SW 1271 (cell line): Measurements from ENCODE around the gene TMEM270.

Experiments
- DNase-seq, 2 experiments: peaks; one replicate each; lab custom pipeline; 2025; lab: John Stamatoyannopoulos, UW

The TMEM270 gene

GRCh38 chr7:73907554-73908122 is 46.7 kb downstream of the TMEM270 start:
- no peak for DNase-seq

- no peak for DNase-seq
Measured at GRCh38 chr7:73908123-73908611, 47.2 kb downstream of the TMEM270 start.

- DNase-seq, result no peak
Measured at GRCh38 chr7:73909051-73909941, 48.3 kb downstream of the TMEM270 start.

GRCh38 chr7:73909996-73910395 is 49.0 kb downstream of the TMEM270 start:
- no peak for DNase-seq

- no peak for DNase-seq
Measured at GRCh38 chr7:73912223-73912622, 51.3 kb downstream of the TMEM270 start.
